Peyer's patch (tissue), 4 donors: ENCODE data around the gene CELF2.

Experiments
- POLR2A ChIP-seq, 2 donors: fragments of 450-650 bp; IDR thresholded peaks; one replicate each; pipeline ENCODE4 v1.5.1; 2017; ENCODE audit warnings: antibody characterized with exemption in 2 of 2, mild to moderate bottlenecking in 2 of 2, moderate library complexity in 2 of 2
- TF ChIP-seq, protein P1 (sequence below), 6 experiments: fragments of 450-650 bp in 4 of 6; fragments of 200-600 bp in 2 of 6; sonication (generic) in 1 of 6; IDR thresholded peaks; one replicate each; pipeline ENCODE4 v1.5.1; 2017 to 2019; ENCODE audit warnings: antibody characterized with exemption in 6 of 6, mild to moderate bottlenecking in 3 of 6, moderate library complexity in 1 of 6

DNA sequence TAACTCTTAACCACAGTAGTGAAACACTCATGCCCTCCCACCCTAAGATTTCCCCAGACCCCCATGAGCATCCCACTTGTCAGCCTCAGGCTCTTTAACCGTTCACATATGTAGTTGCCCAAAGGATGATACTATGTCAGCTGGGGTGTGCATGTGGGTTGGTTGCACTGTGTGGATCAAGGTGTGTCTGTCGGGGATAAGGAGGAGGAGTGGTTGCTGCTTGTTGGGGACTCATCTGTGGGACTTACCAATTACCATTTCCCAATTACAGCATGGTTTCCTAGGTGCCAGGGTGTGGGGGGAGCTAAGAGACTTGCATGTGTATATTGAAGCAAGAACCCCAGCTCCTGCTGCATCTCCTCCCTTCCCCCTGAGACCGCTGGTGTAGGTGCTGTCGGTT, 48.8 kb downstream of the CELF2 start:
- TF ChIP-seq, protein P1, sequence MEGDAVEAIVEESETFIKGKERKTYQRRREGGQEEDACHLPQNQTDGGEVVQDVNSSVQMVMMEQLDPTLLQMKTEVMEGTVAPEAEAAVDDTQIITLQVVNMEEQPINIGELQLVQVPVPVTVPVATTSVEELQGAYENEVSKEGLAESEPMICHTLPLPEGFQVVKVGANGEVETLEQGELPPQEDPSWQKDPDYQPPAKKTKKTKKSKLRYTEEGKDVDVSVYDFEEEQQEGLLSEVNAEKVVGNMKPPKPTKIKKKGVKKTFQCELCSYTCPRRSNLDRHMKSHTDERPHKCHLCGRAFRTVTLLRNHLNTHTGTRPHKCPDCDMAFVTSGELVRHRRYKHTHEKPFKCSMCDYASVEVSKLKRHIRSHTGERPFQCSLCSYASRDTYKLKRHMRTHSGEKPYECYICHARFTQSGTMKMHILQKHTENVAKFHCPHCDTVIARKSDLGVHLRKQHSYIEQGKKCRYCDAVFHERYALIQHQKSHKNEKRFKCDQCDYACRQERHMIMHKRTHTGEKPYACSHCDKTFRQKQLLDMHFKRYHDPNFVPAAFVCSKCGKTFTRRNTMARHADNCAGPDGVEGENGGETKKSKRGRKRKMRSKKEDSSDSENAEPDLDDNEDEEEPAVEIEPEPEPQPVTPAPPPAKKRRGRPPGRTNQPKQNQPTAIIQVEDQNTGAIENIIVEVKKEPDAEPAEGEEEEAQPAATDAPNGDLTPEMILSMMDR (IDR thresholded peaks at IDR 0.05) = no peak
- TF ChIP-seq POLR2A (IDR thresholded peaks at IDR 0.05) = no peak
